GM12872 (cell line): ENCODE data around the gene TRIP13.

ENCODE experiments used
- CTCF ChIP-seq: IDR thresholded peaks from 3 replicates; pipeline ENCODE4 v1.5.1; 2011; ENCODE audit warnings: low read depth, mild to moderate bottlenecking, low read length, moderate library complexity; ENCODE audit not compliant: insufficient read depth

Gene TRIP13

GRCh38 chr5:959581-960531, 67.2 kb downstream of the TRIP13 start:
- TF ChIP-seq CTCF, result no peak

- no peak for TF ChIP-seq CTCF
Observed at GRCh38 chr5:960551-960950, 67.9 kb downstream of the TRIP13 start.

- no peak for TF ChIP-seq CTCF
Observed at GRCh38 chr5:961002-961710, 68.5 kb downstream of the TRIP13 start.

- TF ChIP-seq CTCF, result no peak
Observed at GRCh38 chr5:961711-962240, 69.1 kb downstream of the TRIP13 start.

DNA sequence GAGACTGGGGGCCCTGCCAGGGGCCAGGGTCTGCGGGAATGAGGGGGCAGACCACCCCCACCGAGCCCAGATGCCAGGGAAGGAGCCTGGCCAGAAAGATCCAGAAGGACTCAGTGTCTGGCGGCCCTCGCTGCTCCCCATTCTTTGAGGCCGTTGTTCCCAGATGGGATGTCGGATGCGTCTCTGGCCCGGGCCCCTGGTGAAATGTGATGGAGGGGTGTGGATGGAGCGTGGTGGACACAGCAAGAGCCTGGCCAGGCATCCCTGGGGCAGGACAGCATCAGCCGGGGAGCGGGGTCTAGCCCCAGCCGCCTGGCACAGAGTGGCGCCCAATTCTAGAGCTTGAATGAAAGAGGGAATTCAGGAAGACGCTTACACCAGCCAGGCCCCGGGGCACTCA, 69.7 kb downstream of the TRIP13 start:
- TF ChIP-seq CTCF, result no peak

DNA sequence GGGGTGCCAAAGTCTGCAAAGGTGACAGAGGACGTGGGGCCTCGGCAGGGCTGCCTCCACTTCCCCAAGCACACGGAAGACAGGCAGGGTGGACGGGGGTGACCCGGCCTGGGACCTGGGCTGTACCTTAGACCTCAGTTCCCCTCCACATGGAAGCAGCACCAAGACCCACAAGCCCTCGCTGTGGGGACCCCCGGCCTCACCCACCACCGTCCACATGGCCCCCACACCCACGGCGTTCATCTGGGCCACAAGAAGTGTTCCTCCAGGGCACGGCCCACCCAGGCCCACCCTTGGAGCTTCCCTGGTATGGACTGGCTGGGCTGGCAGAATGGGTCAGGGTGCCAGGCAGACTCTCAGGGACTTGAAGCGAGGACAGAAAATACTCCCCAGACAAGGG, 70.1 kb downstream of the TRIP13 start:
- no peak for TF ChIP-seq CTCF

DNA sequence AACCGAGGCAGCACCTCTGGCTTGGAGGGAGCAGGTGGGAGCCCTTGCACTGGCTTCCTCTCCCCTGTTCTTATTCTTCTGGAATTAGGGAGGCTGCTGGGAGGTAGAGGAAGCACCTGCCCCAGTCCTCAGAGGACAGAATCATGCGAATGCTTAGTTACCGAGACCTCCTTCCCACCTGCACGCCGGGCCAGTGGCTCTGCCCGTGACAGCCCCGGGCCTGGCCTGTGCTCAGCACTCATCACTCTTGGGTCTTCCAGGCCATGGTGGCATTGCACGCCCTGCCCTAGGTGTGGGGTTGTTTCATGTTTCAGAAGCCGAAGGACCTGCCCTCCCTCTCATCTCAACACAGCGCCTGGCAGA, 70.6 kb downstream of the TRIP13 start:
- TF ChIP-seq CTCF, result no peak
